ENCODE measurements around the gene TPR.

DNA sequence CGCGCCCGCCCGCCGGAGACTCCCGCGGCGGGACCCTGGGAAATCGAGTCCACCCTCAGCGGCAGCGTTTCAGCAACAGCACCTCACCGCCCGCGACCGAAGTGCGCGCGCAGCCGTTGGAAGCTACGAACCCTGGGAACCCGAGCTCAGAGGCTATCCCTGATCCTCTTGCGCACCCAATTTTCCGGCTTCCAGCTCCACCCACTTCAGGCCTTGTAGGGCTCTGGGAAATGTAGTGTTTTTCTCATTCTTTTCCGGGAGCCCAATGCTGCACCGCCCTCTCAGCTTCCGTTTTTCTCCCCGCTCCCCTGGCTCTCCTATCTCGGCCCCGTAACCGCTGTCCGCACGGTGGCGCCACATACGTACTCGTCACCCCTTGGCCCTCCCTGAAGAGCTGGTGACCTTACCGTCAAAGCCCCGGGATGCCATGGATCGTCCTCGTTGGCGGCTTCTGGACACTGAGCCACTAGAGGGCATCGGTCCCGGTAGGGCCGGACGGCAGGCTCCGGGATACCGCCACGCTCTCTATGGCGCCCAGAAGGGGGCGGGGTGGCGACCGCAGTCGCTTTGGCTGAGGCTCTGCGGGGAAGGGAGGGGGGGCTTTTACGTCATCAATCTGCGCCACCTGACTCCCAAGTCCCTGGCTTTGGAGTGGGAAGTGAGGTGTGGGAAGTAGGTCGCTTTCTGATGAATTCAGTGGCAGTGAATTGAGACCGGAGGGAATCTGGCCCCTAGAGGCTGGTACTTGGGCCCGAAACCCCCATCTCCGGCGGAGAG is at the start of gene TPR, which contains the start of gene ODR4:
- TF ChIP-seq POLR2A (IDR thresholded peaks at IDR 0.05), result no peak
- TF ChIP-seq, protein P1, sequence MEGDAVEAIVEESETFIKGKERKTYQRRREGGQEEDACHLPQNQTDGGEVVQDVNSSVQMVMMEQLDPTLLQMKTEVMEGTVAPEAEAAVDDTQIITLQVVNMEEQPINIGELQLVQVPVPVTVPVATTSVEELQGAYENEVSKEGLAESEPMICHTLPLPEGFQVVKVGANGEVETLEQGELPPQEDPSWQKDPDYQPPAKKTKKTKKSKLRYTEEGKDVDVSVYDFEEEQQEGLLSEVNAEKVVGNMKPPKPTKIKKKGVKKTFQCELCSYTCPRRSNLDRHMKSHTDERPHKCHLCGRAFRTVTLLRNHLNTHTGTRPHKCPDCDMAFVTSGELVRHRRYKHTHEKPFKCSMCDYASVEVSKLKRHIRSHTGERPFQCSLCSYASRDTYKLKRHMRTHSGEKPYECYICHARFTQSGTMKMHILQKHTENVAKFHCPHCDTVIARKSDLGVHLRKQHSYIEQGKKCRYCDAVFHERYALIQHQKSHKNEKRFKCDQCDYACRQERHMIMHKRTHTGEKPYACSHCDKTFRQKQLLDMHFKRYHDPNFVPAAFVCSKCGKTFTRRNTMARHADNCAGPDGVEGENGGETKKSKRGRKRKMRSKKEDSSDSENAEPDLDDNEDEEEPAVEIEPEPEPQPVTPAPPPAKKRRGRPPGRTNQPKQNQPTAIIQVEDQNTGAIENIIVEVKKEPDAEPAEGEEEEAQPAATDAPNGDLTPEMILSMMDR (IDR thresholded peaks at IDR 0.05), result peak in 1 of 3 donors; percentile 88

Measured in lower leg skin (tissue), 3 donors.